HG03280 (cell line): Measurements from ENCODE around the gene ZNF605.
A peak's percentile ranks its signal among the peaks of the same experiment; 100 is the strongest.
"Not testable (repeated sequence)": the region's sequence is repeated elsewhere in the genome, so short reads cannot be mapped to it uniquely, and the experiment has no call there.

Source experiments
- ATAC-seq: cut with Tn5 transposase; IDR thresholded peaks from one replicate; pipeline ENCODE4 v1.9.1; 2021; ENCODE audit warnings: mild to moderate bottlenecking, moderate library complexity; ENCODE audit not compliant: unreplicated experiment

The ZNF605 gene

GRCh38 chr12:132908145-132909029 is 47.7 kb downstream of the ZNF605 start:
- peak; percentile 91 for ATAC-seq

- not testable (repeated sequence) for ATAC-seq
These were observed 48.3 kb downstream of the ZNF605 start for GRCh38 chr12:132907789-132908144.

- ATAC-seq: no peak
These were observed 48.9 kb downstream of the ZNF605 start for GRCh38 chr12:132907216-132907615.

- ATAC-seq: no peak
These were observed 51.3 kb downstream of the ZNF605 start for GRCh38 chr12:132904718-132905328.

- no peak for ATAC-seq
These were observed 57.1 kb downstream of the ZNF605 start for GRCh38 chr12:132899033-132899432.

GRCh38 chr12:132888852-132889251 is 67.3 kb downstream of the ZNF605 start:
- no peak for ATAC-seq

GRCh38 chr12:132887513-132888351 is 68.4 kb downstream of the ZNF605 start, which contains the start of gene CHFR:
Gene CHFR, minus strand, starts transcription at chr12:132887605. Its CDS starts 277 bp downstream, at chr12:132887328.
- peak; percentile 98 for ATAC-seq

- peak; percentile 24 for ATAC-seq
These were observed 69.3 kb downstream of the ZNF605 start for GRCh38 chr12:132886529-132887477.

GRCh38 chr12:132881818-132882217 is 74.3 kb downstream of the ZNF605 start:
- no peak for ATAC-seq

- ATAC-seq: not testable (repeated sequence)
These were observed 81.5 kb downstream of the ZNF605 start for GRCh38 chr12:132874620-132875019.

GRCh38 chr12:132874175-132874574 is 81.9 kb downstream of the ZNF605 start:
- ATAC-seq: no peak

GRCh38 chr12:132873724-132874123 is 82.4 kb downstream of the ZNF605 start:
- no peak for ATAC-seq

GRCh38 chr12:132872975-132873421 is 83.1 kb downstream of the ZNF605 start:
- no peak for ATAC-seq

- ATAC-seq: no peak
These were observed 83.8 kb downstream of the ZNF605 start for GRCh38 chr12:132872073-132872855.

- ATAC-seq: no peak
These were observed 86.6 kb downstream of the ZNF605 start for GRCh38 chr12:132869551-132869950.
